NCI-H82 treated with DMSO at 0.1 percent for 48 hours (cell line): Measurements from ENCODE around the gene DLGAP1.

Experiments used
- DNase-seq: peaks from one replicate; lab custom pipeline; 2025; ENCODE audit not compliant: unreplicated experiment; lab: John Stamatoyannopoulos, UW

The DLGAP1 gene

GRCh38 chr18:3907955-3908354 lies 547.2 kb downstream of the DLGAP1 start:
- DNase-seq: no peak

DNA sequence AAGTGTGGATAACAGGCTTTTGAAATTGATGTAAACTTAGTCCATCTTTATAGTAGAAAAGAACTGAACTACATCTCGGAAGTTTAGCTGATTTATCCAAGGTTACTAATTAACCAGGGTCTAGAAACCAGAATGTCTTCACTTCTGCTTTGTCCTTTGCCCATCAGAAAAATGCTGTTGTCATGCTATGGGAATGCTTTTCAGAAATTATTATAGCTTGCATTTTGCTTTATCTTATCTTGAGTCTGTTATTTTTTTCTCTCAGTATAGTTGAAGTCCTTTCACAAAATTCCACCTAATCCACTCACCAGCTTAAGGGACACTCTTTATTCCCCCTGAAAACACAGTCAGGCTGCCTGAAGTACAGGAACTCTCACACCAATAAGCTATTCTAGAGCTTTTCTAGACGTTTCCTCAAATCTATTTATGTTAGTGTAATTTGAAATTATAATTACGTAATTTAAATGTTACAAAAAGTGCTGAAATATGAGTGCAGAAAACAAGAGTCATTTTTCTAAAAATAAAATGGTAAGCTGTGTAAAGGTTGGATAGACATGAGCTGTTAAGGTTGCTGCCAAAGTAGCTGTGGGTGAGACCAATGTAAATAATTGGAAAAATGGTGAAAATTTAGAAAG lies 548.9 kb downstream of the DLGAP1 start:
- no peak for DNase-seq

DNA sequence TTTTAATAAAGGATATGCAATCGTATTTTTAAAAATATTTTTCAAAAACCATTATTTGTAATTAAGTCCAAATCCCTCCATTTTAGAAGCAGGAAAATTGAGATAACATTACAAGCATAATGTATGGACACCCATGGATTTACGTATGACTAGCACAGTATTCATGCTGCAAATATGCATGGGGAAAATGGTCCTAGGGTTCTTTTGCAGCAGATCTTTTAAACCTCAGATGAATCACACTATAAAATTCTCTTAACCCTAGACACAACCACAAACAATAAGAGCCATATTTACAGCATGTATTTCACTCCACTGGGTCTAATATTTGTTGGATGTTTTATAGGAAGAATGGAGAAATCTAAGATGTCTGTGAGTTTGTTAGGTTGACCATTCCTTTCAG lies 551.8 kb downstream of the DLGAP1 start:
- no peak for DNase-seq

GRCh38 chr18:3902676-3903075 lies 552.4 kb downstream of the DLGAP1 start:
- DNase-seq: no peak

DNA sequence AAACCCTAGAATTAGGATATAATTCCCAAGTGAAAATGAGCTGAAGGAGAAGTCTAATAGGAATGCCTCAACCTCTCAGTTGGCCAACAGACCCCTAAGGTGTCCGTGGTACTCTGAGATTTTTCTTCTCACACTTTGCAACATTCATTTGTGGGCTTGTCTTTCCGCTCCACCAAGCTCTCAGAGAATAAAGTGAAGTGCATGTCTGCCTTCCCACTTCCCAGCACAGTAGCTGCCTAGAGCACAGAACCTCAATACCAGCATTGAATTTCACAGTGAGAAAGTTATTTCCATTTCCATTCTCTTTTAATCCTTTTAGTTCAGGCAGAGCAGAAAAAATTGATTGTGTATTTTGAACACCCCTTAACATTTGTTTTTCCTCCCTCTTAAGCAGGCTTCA lies 553.3 kb downstream of the DLGAP1 start:
- no peak for DNase-seq

DNA sequence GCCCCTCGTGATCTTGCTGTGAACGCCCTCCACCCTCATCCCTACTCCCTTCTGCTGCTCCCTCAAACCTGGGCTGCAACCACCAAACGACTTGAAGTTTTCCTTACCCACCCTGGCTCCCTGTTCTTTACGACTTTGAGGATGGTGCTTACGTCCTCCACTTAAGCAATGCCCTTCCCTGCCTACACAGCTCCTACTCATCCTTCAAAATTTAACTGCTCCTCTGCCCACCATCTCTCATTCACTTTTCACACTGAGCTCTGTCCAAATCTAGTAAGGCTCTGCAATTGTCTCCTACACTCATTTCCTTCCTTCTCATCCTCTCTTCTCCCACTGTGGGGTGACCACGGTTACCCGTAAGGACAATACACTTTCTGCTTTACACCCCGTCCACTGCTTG lies 554.1 kb downstream of the DLGAP1 start:
- no peak for DNase-seq

GRCh38 chr18:3900327-3900726 lies 554.8 kb downstream of the DLGAP1 start:
- DNase-seq: no peak

- no peak for DNase-seq
These were observed 556.1 kb downstream of the DLGAP1 start for GRCh38 chr18:3898861-3899613.

- DNase-seq: no peak
These were observed 563.0 kb downstream of the DLGAP1 start for GRCh38 chr18:3892152-3892551.

DNA sequence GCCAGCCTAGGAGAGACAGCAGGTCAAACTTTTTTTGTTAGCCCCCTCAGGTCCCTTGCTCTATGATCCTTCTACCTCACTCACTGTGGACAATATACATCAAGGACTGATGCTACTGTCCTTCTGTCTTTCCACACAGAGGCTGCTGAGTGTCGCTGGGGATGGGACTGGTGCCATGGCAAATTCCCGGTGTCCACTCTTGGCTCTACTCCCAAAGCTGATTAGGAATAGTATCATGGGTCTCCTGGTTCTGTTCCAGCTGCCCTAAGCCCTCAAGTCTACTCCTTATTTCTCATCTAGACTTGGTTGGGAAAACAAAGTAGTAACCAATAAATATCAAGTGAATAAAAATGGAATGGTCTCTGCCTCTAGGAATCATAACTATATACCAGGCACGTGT lies 563.9 kb downstream of the DLGAP1 start:
- no peak for DNase-seq

GRCh38 chr18:3889803-3890202 lies 565.3 kb downstream of the DLGAP1 start:
- no peak for DNase-seq

GRCh38 chr18:3889121-3889520 lies 566.0 kb downstream of the DLGAP1 start:
- DNase-seq: no peak

- DNase-seq: no peak
These were observed 568.4 kb downstream of the DLGAP1 start for GRCh38 chr18:3886575-3887322.

GRCh38 chr18:3885209-3885792 lies 569.8 kb downstream of the DLGAP1 start:
- no peak for DNase-seq

GRCh38 chr18:3879836-3880120 lies 575.3 kb downstream of the DLGAP1 start:
- DNase-seq: no peak

- no peak for DNase-seq
These were observed 575.8 kb downstream of the DLGAP1 start for GRCh38 chr18:3879114-3879835.

GRCh38 chr18:3878401-3878800 lies 576.7 kb downstream of the DLGAP1 start:
- DNase-seq: peak; percentile 71

DNA sequence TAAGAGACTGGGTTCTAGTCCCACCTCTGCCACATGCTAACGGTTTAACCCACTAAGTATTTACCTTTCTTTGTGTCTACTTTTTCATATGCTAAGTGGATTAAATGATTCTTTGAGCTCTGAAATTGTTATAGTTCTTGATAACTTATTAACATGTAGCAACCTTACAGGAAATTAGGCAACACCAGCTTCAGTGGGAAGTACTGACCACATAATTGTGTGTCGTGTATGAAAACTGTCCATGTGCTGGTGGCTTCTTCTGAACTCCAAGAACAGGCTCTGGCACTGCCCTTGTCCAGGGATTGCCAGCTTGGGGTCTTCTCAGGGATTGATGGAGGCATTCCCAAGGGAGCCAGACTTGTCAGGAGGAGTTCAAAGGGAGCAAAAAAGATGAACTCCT lies 577.4 kb downstream of the DLGAP1 start:
- no peak for DNase-seq

GRCh38 chr18:3875961-3876360 lies 579.1 kb downstream of the DLGAP1 start:
- DNase-seq: no peak

DNA sequence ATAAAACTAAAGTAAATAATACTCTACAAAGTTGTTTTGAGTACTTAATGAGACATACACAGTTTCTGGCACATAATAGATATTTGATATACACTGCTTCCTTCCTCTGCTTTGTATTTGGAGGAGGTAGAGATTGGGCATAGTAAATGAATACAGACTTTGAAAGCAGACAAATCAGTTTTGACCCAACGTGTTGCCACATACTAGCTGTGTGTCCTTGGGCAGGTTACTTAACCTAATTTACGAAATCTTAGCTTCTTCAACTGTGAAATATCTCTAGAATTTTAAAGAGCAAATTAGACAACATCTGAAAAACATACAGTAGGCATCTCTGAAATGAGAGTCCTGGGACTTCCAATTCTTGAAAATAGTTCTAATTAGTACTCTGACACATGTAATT lies 579.7 kb downstream of the DLGAP1 start:
- no peak for DNase-seq

DNA sequence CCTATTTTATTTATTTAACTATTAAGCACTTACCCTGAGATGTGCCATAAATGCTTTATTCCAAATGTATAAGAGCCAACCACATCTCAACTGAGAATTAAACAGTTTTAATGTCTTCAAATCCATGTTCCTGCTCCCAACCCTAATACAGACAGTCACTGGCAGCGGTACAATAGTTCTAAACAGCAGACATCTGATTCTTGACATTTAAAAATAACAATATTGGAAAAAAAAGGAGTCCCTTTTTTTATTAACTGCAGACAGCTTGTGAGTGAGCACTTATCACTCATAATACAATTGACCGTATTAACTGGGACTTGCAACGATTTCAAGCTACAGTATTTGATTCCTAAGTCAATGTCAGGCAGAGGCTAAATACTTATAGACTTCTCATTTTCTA lies 580.5 kb downstream of the DLGAP1 start:
- DNase-seq: peak; percentile 24
